ENCODE data around the gene PACS2. TPM values are rescaled to one million over a fixed set of nuclear protein-coding genes. Genes with fewer than 3 reads are reported as not detected.
"Not testable (repeated sequence)": the region's sequence is repeated elsewhere in the genome, so short reads cannot be mapped to it uniquely, and the experiment has no call there.

PACS2 gene
- total RNA-seq, 1 experiment from 2014 or later: 100 TPM

GRCh38 chr14:105286759-105287144 is 27.8 kb upstream of the PACS2 start (continued):
- no peak for TF ChIP-seq FOXJ3 (CRISPR knock-in tag; IDR thresholded peaks at IDR 0.05; ENCODE audit: borderline replicate concordance)

GRCh38 chr14:105287249-105288102 is 27.1 kb upstream of the PACS2 start:
- no peaks in the 10 kb centered on the region for H3K9me3 Mint-ChIP-seq
- H3K27me3 Mint-ChIP-seq (ENCODE audit: low read depth): no peaks in the 10 kb centered on the region
- H3K4me1 Mint-ChIP-seq: peaks cover 12% of the 10 kb centered on the region
- no peak for TF ChIP-seq E2F4 (CRISPR knock-in tag; IDR thresholded peaks at IDR 0.05; ENCODE audit: borderline replicate concordance, low read depth)
- TF ChIP-seq FOXK1 (CRISPR knock-in tag; IDR thresholded peaks at IDR 0.05): no peak
- TF ChIP-seq ATF1 (CRISPR knock-in tag; IDR thresholded peaks at IDR 0.05): no peak
- no peak for TF ChIP-seq PRDM15 (CRISPR knock-in tag; IDR thresholded peaks at IDR 0.05)
- TF ChIP-seq, protein P1, sequence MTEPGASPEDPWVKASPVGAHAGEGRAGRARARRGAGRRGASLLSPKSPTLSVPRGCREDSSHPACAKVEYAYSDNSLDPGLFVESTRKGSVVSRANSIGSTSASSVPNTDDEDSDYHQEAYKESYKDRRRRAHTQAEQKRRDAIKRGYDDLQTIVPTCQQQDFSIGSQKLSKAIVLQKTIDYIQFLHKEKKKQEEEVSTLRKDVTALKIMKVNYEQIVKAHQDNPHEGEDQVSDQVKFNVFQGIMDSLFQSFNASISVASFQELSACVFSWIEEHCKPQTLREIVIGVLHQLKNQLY (CRISPR knock-in tag; IDR thresholded peaks at IDR 0.05): no peak
- no peak for TF ChIP-seq TEAD1 (CRISPR knock-in tag; IDR thresholded peaks at IDR 0.05)
- TF ChIP-seq RELA (CRISPR knock-in tag; IDR thresholded peaks at IDR 0.05; ENCODE audit: borderline replicate concordance): no peak
- ChIA-PET POLR2A (no interaction called here), CTCF (interaction anchor here (1.3 kb wide), 1 partner anchor 64 kb away, joined by 3 read pairs; no protein-coding TSS in a partner anchor)
- H3K36me3 Mint-ChIP-seq: no peaks in the 10 kb centered on the region
- H3K4me3 Mint-ChIP-seq: no peak overlapping the region
- DNase-seq (ENCODE audit: low spot score): no peak
- ATAC-seq: peak; percentile 54
- peak overlapping the region; percentile 53; the same call in 1 of the 2 replicates for H3K27ac Mint-ChIP-seq

DNA sequence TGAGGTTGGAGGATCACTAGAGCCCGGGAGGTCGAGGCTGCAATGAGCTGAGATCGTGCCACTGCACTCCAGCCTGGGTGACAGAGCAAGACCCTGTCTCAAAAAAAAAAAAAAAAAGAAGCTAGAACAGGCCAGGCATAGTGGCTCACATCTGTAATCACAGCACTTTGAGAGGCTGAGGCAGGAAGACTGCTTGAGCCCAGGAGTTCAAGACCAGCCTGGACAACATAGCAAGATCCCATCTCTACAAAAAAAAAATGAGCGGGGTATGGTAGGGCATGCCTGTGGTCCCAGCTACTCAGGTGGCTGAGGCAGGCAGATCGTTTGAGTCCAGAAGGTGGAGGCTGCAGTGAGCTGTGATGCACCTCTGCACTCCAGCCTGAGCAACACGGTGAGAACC is 25.6 kb upstream of the PACS2 start:
- DNase-seq (ENCODE audit: low spot score); H3K9me3 Mint-ChIP-seq; ATAC-seq; H3K4me3 Mint-ChIP-seq; H3K4me1 Mint-ChIP-seq; H3K27ac Mint-ChIP-seq; POLR2A ChIA-PET; H3K27me3 Mint-ChIP-seq (ENCODE audit: low read depth); H3K36me3 Mint-ChIP-seq: not testable (repeated sequence)
- CTCF ChIA-PET: interaction anchor here (0.6 to 1.5 kb wide), 2 partner anchors 40 to 203 kb away, joined by 3 to 4 read pairs; no protein-coding TSS in a partner anchor

- Mint-ChIP-seq H3K36me3 (no peaks in the 10 kb centered on the region), H3K9me3 (no peaks in the 10 kb centered on the region), H3K4me1 (0 out of 2 replicates have a peak, but pooled peaks cover 4% of the 10 kb centered on the region), H3K4me3 (no peak overlapping the region), H3K27ac (peak overlapping the region; percentile 66; the same call in 1 of the 2 replicates), H3K27me3 (ENCODE audit: low read depth) (no peaks in the 10 kb centered on the region)
- ATAC-seq: peak; percentile 66
- CTCF ChIA-PET: interaction anchor here (0.6 to 4.5 kb wide), 15 partner anchors 11 to 204 kb away, joined by 3 to 13 read pairs (median 3); partner anchors contain the start of genes BRF1 and PACS2
- TF ChIP-seq TEAD4 (CRISPR knock-in tag; IDR thresholded peaks at IDR 0.05): no peak
- no peak for TF ChIP-seq IRF2 (CRISPR knock-in tag; IDR thresholded peaks at IDR 0.05; ENCODE audit: borderline replicate concordance, low read depth)
- POLR2A ChIA-PET: no interaction called here
- no peak for DNase-seq (ENCODE audit: low spot score)
Measured at GRCh38 chr14:105290621-105291346, 23.8 kb upstream of the PACS2 start.
